Tibial nerve (tissue), 4 donors: ENCODE measurements around the gene HIPK2. TPM values are rescaled to one million over a fixed set of nuclear protein-coding genes. Genes with fewer than 3 reads are reported as not detected.

Experiments used
- DNase-seq, 2 donors: peaks; one replicate each; pipeline ENCODE4 v3.0.0-alpha.2; 2019; ENCODE audit warnings: low spot score in 2 of 2
- H3K27ac ChIP-seq, 4 donors: fragments of 200-600 bp; sonication (generic) in 3 of 4; one replicate each; pipeline ENCODE4 v1.5.1; 2017 to 2019; ENCODE audit warnings: mild to moderate bottlenecking in 1 of 4
- H3K27me3 ChIP-seq, 2 donors: fragments of 200-600 bp; sonication (generic) in 1 of 2; one replicate each; pipeline versions ENCODE4 v1.5.1 to v1.6.0; 2017 to 2019
- H3K36me3 ChIP-seq, 3 donors: fragments of 200-600 bp; sonication (generic); one replicate each; pipeline ENCODE4 v1.5.1; 2018 to 2019
- H3K4me1 ChIP-seq, 4 donors: fragments of 200-600 bp; sonication (generic) in 3 of 4; one replicate each; pipeline ENCODE4 v1.5.1; 2017 to 2019
- H3K4me3 ChIP-seq, 4 donors: fragments of 200-600 bp; sonication (generic) in 3 of 4; one replicate each; pipeline ENCODE4 v1.5.1; 2017 to 2019; ENCODE audit warnings: mild to moderate bottlenecking in 1 of 4, moderate library complexity in 1 of 4
- H3K9me3 ChIP-seq, 4 donors: fragments of 200-600 bp; sonication (generic) in 3 of 4; one replicate each; pipeline ENCODE4 v1.5.1; 2017 to 2019
- EP300 ChIP-seq, 2 donors: sonication (generic); formaldehyde crosslinking; IDR thresholded peaks; one replicate each; pipeline ENCODE4 v1.6.1; 2017; ENCODE audit warnings: antibody characterized with exemption in 2 of 2, mild to moderate bottlenecking in 1 of 2
- POLR2A ChIP-seq, 2 donors: fragments of 450-650 bp; IDR thresholded peaks; one replicate each; pipeline ENCODE4 v1.6.1; 2017; ENCODE audit warnings: antibody characterized with exemption in 2 of 2, mild to moderate bottlenecking in 2 of 2, moderate library complexity in 2 of 2
- WGBS, 2 donors: methylation state at CpG; one replicate each; pipeline ENCODE4 v1.1.5; 2018; 5-methylcytosine and 5-hydroxymethylcytosine counted together
- total RNA-seq, 4 donors: library from RNA; depleted of rRNA; stranded (reverse); fragments of >200 nt; gene quantifications; one replicate each; pipeline ENCODE4 v1.1.0, GENCODE V29; 2016
- TF ChIP-seq, protein P1 (sequence below), 5 experiments: fragments of 200-600 bp in 3 of 5; fragments of 450-650 bp in 2 of 5; sonication (generic) in 3 of 5; IDR thresholded peaks; one replicate each; pipeline ENCODE4 v1.5.1; 2016 to 2019; ENCODE audit warnings: antibody characterized with exemption in 5 of 5, mild to moderate bottlenecking in 3 of 5, moderate library complexity in 2 of 5

Gene HIPK2
- total RNA-seq, 4 donors from 2014 or later = 24.9 to 41.1 (median 29.7) TPM

DNA sequence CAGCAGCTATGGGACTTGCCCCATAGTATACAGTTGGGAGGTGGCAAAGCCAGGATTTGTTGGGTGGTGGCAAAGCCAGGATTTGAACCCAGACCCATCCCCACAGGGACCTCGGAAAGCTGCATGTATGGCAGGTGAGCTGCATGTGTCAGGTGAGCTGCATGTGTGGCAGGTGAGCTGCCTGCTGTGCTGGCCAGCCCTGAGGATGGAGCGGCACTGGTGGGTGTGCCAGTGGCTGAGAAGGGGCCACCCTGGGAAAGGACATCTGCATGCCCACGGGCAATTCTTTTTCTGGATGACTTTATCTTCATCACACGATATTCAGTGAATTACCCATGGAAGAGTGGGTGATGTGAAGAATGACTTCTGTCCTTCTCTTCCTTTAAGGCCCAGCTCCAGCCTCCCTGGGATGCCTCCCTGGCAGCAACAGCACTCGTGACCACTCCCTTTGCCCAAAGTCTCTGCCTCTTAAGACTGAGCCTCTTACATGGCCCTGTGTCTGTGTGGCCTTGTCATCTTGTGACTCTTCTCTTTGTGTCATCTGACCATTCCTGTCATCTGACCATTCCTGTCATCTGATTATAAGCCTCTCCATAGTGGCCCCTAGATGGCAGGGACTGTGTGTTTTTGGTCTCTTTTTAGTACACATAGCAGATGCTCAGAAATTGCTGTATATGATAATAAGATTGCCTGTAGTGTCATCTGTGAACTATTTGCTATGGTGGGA lies 229.3 kb downstream of the HIPK2 start:
- WGBS, 2 donors = 82% methylated on average over 5 of the region's 5 CpGs
- Histone ChIP-seq H3K36me3 (no peaks in the 10 kb centered on the region), H3K4me1 (no peaks in the 10 kb centered on the region), H3K4me3 (no peak overlapping the region), H3K27me3 (no peaks in the 10 kb centered on the region), H3K9me3 (peaks cover 0 to 6% (median 0%) of the 10 kb centered on the region in 4 donors), H3K27ac (no peak overlapping the region)
- TF ChIP-seq, protein P1, sequence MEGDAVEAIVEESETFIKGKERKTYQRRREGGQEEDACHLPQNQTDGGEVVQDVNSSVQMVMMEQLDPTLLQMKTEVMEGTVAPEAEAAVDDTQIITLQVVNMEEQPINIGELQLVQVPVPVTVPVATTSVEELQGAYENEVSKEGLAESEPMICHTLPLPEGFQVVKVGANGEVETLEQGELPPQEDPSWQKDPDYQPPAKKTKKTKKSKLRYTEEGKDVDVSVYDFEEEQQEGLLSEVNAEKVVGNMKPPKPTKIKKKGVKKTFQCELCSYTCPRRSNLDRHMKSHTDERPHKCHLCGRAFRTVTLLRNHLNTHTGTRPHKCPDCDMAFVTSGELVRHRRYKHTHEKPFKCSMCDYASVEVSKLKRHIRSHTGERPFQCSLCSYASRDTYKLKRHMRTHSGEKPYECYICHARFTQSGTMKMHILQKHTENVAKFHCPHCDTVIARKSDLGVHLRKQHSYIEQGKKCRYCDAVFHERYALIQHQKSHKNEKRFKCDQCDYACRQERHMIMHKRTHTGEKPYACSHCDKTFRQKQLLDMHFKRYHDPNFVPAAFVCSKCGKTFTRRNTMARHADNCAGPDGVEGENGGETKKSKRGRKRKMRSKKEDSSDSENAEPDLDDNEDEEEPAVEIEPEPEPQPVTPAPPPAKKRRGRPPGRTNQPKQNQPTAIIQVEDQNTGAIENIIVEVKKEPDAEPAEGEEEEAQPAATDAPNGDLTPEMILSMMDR (IDR thresholded peaks at IDR 0.05) = no peak
- no peak for TF ChIP-seq POLR2A (IDR thresholded peaks at IDR 0.05)
- TF ChIP-seq EP300 (IDR thresholded peaks at IDR 0.05) = no peak
- DNase-seq = no peak

DNA sequence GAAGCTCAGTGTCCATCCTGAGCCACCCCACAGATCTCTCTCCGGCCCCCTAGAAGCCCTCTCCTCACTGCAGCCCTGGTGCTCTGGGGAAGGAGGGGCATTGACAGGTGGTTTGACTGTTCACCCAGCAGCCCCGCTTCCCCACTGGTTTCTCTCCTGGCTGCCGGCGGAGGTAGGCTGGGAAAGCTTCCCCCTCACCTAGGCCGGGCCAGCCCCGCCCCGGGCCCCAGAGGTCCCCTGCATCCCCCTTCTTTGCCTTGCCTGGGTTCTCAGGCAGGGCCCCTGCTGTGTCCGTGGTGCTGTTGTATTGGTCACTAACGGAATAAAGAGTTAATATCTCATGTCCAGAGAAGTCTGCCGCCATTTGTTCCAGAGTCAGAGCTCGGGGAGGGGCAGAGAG lies 233.2 kb downstream of the HIPK2 start:
- no peaks in the 10 kb centered on the region for H3K27me3 ChIP-seq
- TF ChIP-seq, protein P1 (IDR thresholded peaks at IDR 0.05) = no peak
- TF ChIP-seq EP300 (IDR thresholded peaks at IDR 0.05) = no peak
- no peak for TF ChIP-seq POLR2A (IDR thresholded peaks at IDR 0.05)
- 86 to 89% methylated on average over 11 of the region's 11 CpGs for WGBS, 2 donors
- no peak overlapping the region for H3K27ac ChIP-seq
- peaks cover 0 to 6% (median 0%) of the 10 kb centered on the region in 4 donors for H3K9me3 ChIP-seq
- no peak for DNase-seq
- H3K4me1 ChIP-seq = peaks cover 0 to 5% (median 0%) of the 10 kb centered on the region in 4 donors
- no peak overlapping the region for H3K4me3 ChIP-seq
- no peaks in the 10 kb centered on the region for H3K36me3 ChIP-seq

DNA sequence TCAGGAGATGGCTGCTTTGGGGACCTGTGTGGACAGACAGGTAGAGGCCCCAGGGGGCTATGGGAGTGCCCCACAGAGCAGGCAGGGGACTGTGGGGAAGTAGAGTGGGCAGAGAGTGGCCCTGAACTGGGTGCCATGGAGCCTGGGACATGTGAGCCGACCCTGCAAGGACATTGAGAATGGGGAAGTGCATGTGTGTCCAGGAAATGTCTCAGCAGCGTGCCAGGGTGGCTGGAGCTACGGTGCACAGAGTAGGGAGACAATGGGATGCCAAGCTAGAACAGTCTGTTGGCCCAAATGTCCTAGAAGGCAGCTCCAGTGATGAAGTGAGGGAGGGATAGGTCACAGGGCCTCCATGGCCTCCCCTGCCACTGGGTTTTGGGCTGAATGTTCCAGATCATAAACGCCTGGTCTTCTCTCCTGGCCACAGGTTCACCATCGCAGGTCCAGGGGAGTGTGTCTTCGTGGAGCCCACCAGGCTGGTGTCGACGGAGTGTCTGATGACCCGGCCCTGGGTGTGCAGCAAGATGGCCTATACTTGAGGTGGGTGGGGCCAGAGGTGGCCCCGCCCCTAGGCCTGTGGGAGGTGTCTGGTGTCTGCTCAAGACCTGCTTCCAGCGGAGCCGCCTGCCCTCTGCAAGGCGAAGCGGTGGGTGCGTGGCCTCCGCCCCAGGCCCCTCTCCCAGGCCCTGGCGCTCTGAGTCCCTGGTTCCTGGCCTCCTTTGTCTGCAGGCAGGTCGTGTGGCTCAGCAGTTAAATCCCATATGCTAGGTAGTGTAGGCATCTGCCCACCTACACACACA lies 233.8 kb downstream of the HIPK2 start:
- Histone ChIP-seq H3K4me3 (no peak overlapping the region), H3K36me3 (no peaks in the 10 kb centered on the region), H3K4me1 (peaks cover 0 to 5% (median 0%) of the 10 kb centered on the region in 4 donors), H3K27ac (no peak overlapping the region), H3K27me3 (no peaks in the 10 kb centered on the region), H3K9me3 (peaks cover 0 to 6% (median 0%) of the 10 kb centered on the region in 4 donors)
- WGBS, 2 donors = 88 to 93% methylated on average over 13 to 18 of the region's 18 CpGs
- DNase-seq = no peak
- TF ChIP-seq, protein P1 (IDR thresholded peaks at IDR 0.05) = no peak
- no peak for TF ChIP-seq EP300 (IDR thresholded peaks at IDR 0.05)
- no peak for TF ChIP-seq POLR2A (IDR thresholded peaks at IDR 0.05)

DNA sequence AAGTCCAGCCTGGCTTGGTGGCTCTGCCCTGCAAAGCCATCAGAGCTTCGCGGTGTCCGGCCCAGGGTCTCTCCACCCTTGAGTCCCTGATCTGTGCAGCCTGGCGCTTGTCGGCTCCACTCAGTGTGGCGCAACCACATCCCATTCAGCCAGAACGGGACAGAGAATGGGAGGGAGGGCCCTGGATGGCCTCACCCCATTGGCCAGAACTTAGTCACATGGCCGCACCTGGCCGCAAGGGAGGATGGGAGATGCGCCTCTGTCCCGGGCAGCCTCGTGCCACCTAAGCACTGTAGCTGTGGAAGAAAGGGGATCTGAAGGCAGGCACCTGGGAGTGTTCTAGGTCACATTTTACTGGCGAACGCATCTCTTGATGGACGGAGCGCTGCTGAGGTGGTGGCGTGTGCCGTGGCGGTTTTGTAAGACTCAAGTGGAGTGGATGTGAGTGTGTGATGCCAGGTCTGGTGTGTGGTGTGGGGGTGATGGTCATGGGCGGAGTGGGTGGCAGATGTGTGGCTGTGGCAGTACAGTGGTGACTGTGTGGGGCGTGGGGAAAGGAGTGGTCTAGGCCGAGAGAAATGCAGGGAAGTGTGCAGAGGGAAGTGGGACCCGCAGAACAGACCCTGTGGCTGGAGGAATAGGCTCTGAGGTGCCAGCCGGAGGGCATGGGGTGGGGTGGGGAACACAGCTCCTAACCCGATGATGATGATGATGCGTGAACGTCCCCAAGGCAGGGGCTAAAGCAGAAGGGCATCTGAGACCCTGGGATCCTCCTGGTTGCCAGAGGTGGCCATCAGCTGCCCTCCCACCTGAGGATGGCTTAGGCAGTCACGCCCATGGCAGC lies 235.3 kb downstream of the HIPK2 start:
- no peak for DNase-seq
- TF ChIP-seq EP300 (IDR thresholded peaks at IDR 0.05) (no peak), POLR2A (IDR thresholded peaks at IDR 0.05) (no peak)
- TF ChIP-seq, protein P1 (IDR thresholded peaks at IDR 0.05) = no peak
- Histone ChIP-seq H3K27me3 (no peaks in the 10 kb centered on the region), H3K36me3 (no peaks in the 10 kb centered on the region), H3K4me1 (peaks cover 0 to 5% (median 0%) of the 10 kb centered on the region in 4 donors), H3K9me3 (peaks cover 0 to 5% (median 0%) of the 10 kb centered on the region in 4 donors), H3K4me3 (no peak overlapping the region), H3K27ac (no peak overlapping the region)
- WGBS, 2 donors = 91 to 96% methylated on average over 28 of the region's 28 CpGs
